ENCODE measurements around the gene IL26. TPM values are rescaled to one million over a fixed set of nuclear protein-coding genes. Genes with fewer than 3 reads are reported as not detected.

Gene IL26
- total RNA-seq, 1 experiment from 2014 or later = not detected

GRCh38 chr12:68252077-68252476 lies 26.5 kb upstream of the IL26 start:
- intact Hi-C loops (cut with micrococcal nuclease) = no loop called here

GRCh38 chr12:68250454-68250853 lies 24.8 kb upstream of the IL26 start:
- CTCF ChIA-PET = no interaction called here
- POLR2A ChIA-PET (ENCODE audit: unreplicated experiment) = no interaction called here
- Histone ChIP-seq H3K36me3 (ENCODE audit: low read depth, low read length) (no peaks in the 10 kb centered on the region), H3K79me2 (ENCODE audit: low read length) (no peaks in the 10 kb centered on the region), H2AFZ (ENCODE audit: low read length) (no peak overlapping the region), H4K20me1 (ENCODE audit: low read length) (no peaks in the 10 kb centered on the region), H3K4me2 (ENCODE audit: low read length) (no peak overlapping the region), H3F3A (ENCODE audit: low read length, unreplicated experiment) (no peaks in the 10 kb centered on the region), H3K9ac (ENCODE audit: low read length) (no peak overlapping the region), H3K27me3 (ENCODE audit: low read length) (no peaks in the 10 kb centered on the region), H3K4me3 (ENCODE audit: low read length) (no peak overlapping the region), H3K27ac (ENCODE audit: low read length) (no peak overlapping the region), H3K9me3 (ENCODE audit: low read length) (no peaks in the 10 kb centered on the region), H3K9me2 (replicated peaks; ENCODE audit: low read length) (no peaks in the 10 kb centered on the region), H3K4me1 (ENCODE audit: insufficient read depth, low read length) (no peaks in the 10 kb centered on the region)
- ATAC-seq (peak; percentile 62), DNase-seq (peak; percentile 54)
- BruUV-seq (replicated peaks) = no TSS peak
- TF ChIP-seq EZH2phosphoT487 (IDR thresholded peaks at IDR 0.05; ENCODE audit: borderline replicate concordance, low read length) (no peak), EZH2 (IDR thresholded peaks at IDR 0.05; ENCODE audit: low read length, unreplicated experiment) (no peak), CTCF (conservative IDR thresholded peaks at IDR 0.05; ENCODE audit: low read depth, low read length) (no peak)
- intact Hi-C loops (cut with micrococcal nuclease) = no loop called here

More at GRCh38 chr12:68252077-68252476, 26.5 kb upstream of the IL26 start:
- no peaks in the 10 kb centered on the region for H3K9me3 ChIP-seq (ENCODE audit: low read length)
- POLR2A ChIA-PET (ENCODE audit: unreplicated experiment) = no interaction called here
- ATAC-seq = no peak
- no peak overlapping the region for H3K4me2 ChIP-seq (ENCODE audit: low read length)
- no peaks in the 10 kb centered on the region for H3K9me2 ChIP-seq (replicated peaks; ENCODE audit: low read length)
- CTCF ChIA-PET = no interaction called here
- no peaks in the 10 kb centered on the region for H3K36me3 ChIP-seq (ENCODE audit: low read depth, low read length)
- H3K4me3 ChIP-seq (ENCODE audit: low read length) = no peak overlapping the region
- H3K27me3 ChIP-seq (ENCODE audit: low read length) = no peaks in the 10 kb centered on the region
- no peak overlapping the region for H3K27ac ChIP-seq (ENCODE audit: low read length)
- H3K79me2 ChIP-seq (ENCODE audit: low read length) = no peaks in the 10 kb centered on the region
- H3K9ac ChIP-seq (ENCODE audit: low read length) = no peak overlapping the region
- no peaks in the 10 kb centered on the region for H3F3A ChIP-seq (ENCODE audit: low read length, unreplicated experiment)
- H2AFZ ChIP-seq (ENCODE audit: low read length) = no peak overlapping the region
- no peaks in the 10 kb centered on the region for H4K20me1 ChIP-seq (ENCODE audit: low read length)
- no peaks in the 10 kb centered on the region for H3K4me1 ChIP-seq (ENCODE audit: insufficient read depth, low read length)
- TF ChIP-seq EZH2 (IDR thresholded peaks at IDR 0.05; ENCODE audit: low read length, unreplicated experiment) (no peak), EZH2phosphoT487 (IDR thresholded peaks at IDR 0.05; ENCODE audit: borderline replicate concordance, low read length) (no peak), CTCF (conservative IDR thresholded peaks at IDR 0.05; ENCODE audit: low read depth, low read length) (no peak)
- no TSS peak for BruUV-seq (replicated peaks)
- no peak for DNase-seq

- CTCF ChIA-PET = no interaction called here
Measured at GRCh38 chr12:68247785-68248184, 22.2 kb upstream of the IL26 start.

More at GRCh38 chr12:68247785-68248184, 22.2 kb upstream of the IL26 start:
- Histone ChIP-seq H3K27me3 (ENCODE audit: low read length) (no peaks in the 10 kb centered on the region), H3K4me3 (ENCODE audit: low read length) (no peak overlapping the region), H3K9me2 (replicated peaks; ENCODE audit: low read length) (no peaks in the 10 kb centered on the region), H3K36me3 (ENCODE audit: low read depth, low read length) (no peaks in the 10 kb centered on the region), H3K9ac (ENCODE audit: low read length) (no peak overlapping the region), H3K79me2 (ENCODE audit: low read length) (no peaks in the 10 kb centered on the region), H3F3A (ENCODE audit: low read length, unreplicated experiment) (no peaks in the 10 kb centered on the region), H3K4me1 (ENCODE audit: insufficient read depth, low read length) (no peaks in the 10 kb centered on the region), H3K9me3 (ENCODE audit: low read length) (no peaks in the 10 kb centered on the region), H3K27ac (ENCODE audit: low read length) (no peak overlapping the region), H4K20me1 (ENCODE audit: low read length) (no peaks in the 10 kb centered on the region), H3K4me2 (ENCODE audit: low read length) (no peak overlapping the region), H2AFZ (ENCODE audit: low read length) (no peak overlapping the region)
- intact Hi-C loops (cut with micrococcal nuclease) = no loop called here
- DNase-seq (no peak), ATAC-seq (no peak)
- no TSS peak for BruUV-seq (replicated peaks)
- TF ChIP-seq EZH2phosphoT487 (IDR thresholded peaks at IDR 0.05; ENCODE audit: borderline replicate concordance, low read length) (no peak), CTCF (conservative IDR thresholded peaks at IDR 0.05; ENCODE audit: low read depth, low read length) (no peak), EZH2 (IDR thresholded peaks at IDR 0.05; ENCODE audit: low read length, unreplicated experiment) (no peak)
- POLR2A ChIA-PET (ENCODE audit: unreplicated experiment) = no interaction called here
